SK-N-SH (cell line): ENCODE measurements around the gene TMEM114. TPM values are rescaled to one million over a fixed set of nuclear protein-coding genes. Genes with fewer than 3 reads are reported as not detected.

Experiments used
- CTCF ChIA-PET: fragments of 300-600, 350-600 bp; formaldehyde crosslinking; extraction: SDS; loops from one replicate; lab custom pipeline; 2021; lab: Yijun Ruan, JAX
- POLR2A ChIA-PET: fragments of 350-600 bp; sonication (Branson Sonifier 250); formaldehyde crosslinking; extraction: SDS; loops from one replicate; lab custom pipeline; 2020; ENCODE audit warnings: antibody characterized with exemption, inconsistent platforms; lab: Yijun Ruan, JAX
- DNase-seq: peaks from one replicate; pipeline ENCODE4 v3.0.0; 2012
- H2AFZ ChIP-seq: fragments of 200-600 bp; sonication (generic); 2 replicates; pipeline ENCODE4 v1.8.1; 2016; ENCODE audit warnings: antibody characterized with exemption, mild to moderate bottlenecking, low read depth
- H3F3A ChIP-seq: fragments of 200-600 bp; sonication (generic); replicated peaks from 2 replicates; pipeline ENCODE3; 2016; ENCODE audit warnings: antibody characterized with exemption, mild to moderate bottlenecking; ENCODE audit not compliant: insufficient read depth
- H3K27ac ChIP-seq, 2 experiments: fragments of 200-500 bp in 1 of 2; fragments of 200-600 bp in 1 of 2; sonication (Bioruptor generic) in 1 of 2; sonication (generic), shearing (Covaris generic) in 1 of 2; 2 replicates each; pipeline versions ENCODE4 v1.5.1 to v1.6.1; 2014 to 2016; ENCODE audit warnings: low read depth in 2 of 2, inconsistent platforms in 1 of 2, low read length in 1 of 2, mild to moderate bottlenecking in 1 of 2, mixed read lengths in 1 of 2
- H3K27me3 ChIP-seq: fragments of 200-600 bp; sonication (generic), shearing (Covaris generic); 2 replicates; pipeline ENCODE4 v1.6.1; 2016; ENCODE audit warnings: mixed run types; ENCODE audit not compliant: insufficient read depth
- H3K36me3 ChIP-seq, 2 experiments: fragments of 200-500 bp in 1 of 2; fragments of 200-600 bp in 1 of 2; sonication (Bioruptor generic) in 1 of 2; sonication (generic) in 1 of 2; replicated peaks in 1 of 2; 2 replicates each; pipeline versions ENCODE3 to v1.5.1; 2014 to 2016; ENCODE audit warnings: low read length in 1 of 2, mild to moderate bottlenecking in 1 of 2; ENCODE audit not compliant: insufficient read depth in 2 of 2, control insufficient read depth in 1 of 2
- H3K4me1 ChIP-seq, 2 experiments: fragments of 200-500 bp in 1 of 2; fragments of 200-600 bp in 1 of 2; sonication (Bioruptor generic) in 1 of 2; sonication (generic), shearing (Covaris generic) in 1 of 2; 2 replicates each; pipeline versions ENCODE4 v1.5.1 to v1.6.1; 2014 to 2016; ENCODE audit warnings: low read depth in 1 of 2, low read length in 1 of 2, mixed run types in 1 of 2; ENCODE audit not compliant: insufficient read depth in 2 of 2, control insufficient read depth in 1 of 2
- H3K4me2 ChIP-seq: fragments of 200-600 bp; sonication (generic), shearing (Covaris generic); 2 replicates; pipeline ENCODE4 v1.6.1; 2017; ENCODE audit warnings: mixed run types
- H3K4me3 ChIP-seq, 2 experiments: fragments of 200-500 bp in 1 of 2; fragments of 200-600 bp in 1 of 2; sonication (Bioruptor generic) in 1 of 2; sonication (generic), shearing (Covaris generic) in 1 of 2; 2 replicates each; pipeline versions ENCODE4 v1.5.1 to v1.8.1; 2014 to 2016; ENCODE audit warnings: low read depth in 2 of 2, inconsistent platforms in 1 of 2, low read length in 1 of 2, mild to moderate bottlenecking in 1 of 2, mixed read lengths in 1 of 2, moderate library complexity in 1 of 2
- H3K79me2 ChIP-seq: fragments of 200-600 bp; sonication (generic); 2 replicates; pipeline ENCODE4 v1.8.1; 2017; ENCODE audit warnings: mild to moderate bottlenecking; ENCODE audit not compliant: insufficient read depth
- H3K9ac ChIP-seq: fragments of 200-600 bp; sonication (generic); 2 replicates; pipeline ENCODE4 v1.6.1; 2017; ENCODE audit warnings: mixed run types
- H3K9me2 ChIP-seq: fragments of 200-600 bp; sonication (generic); 2 replicates; pipeline ENCODE4 v1.6.1; 2017; ENCODE audit warnings: mixed run types
- H3K9me3 ChIP-seq: fragments of 200-600 bp; sonication (generic); 2 replicates; pipeline ENCODE4 v1.6.1; 2017; ENCODE audit warnings: mixed run types, mild to moderate bottlenecking, moderate library complexity
- H4K20me1 ChIP-seq: fragments of 200-600 bp; sonication (generic); 2 replicates; pipeline ENCODE4 v1.6.1; 2017; ENCODE audit warnings: mild to moderate bottlenecking, mixed run types; ENCODE audit not compliant: insufficient read depth
- ELF1 ChIP-seq: IDR thresholded peaks from 2 replicates; pipeline ENCODE4 v1.4.0; 2012
- FOXJ3 ChIP-seq: sonication (generic); formaldehyde crosslinking; IDR thresholded peaks from 2 replicates; pipeline ENCODE4 v1.5.1; 2020; ENCODE audit warnings: mild to moderate bottlenecking, missing genetic modification reagents
- GABPA ChIP-seq: IDR thresholded peaks from 2 replicates; pipeline ENCODE4 v1.4.0; 2012; ENCODE audit warnings: low read depth, mild to moderate bottlenecking
- JUND ChIP-seq: IDR thresholded peaks from 2 replicates; pipeline ENCODE4 v1.4.0; 2012
- MXI1 ChIP-seq: IDR thresholded peaks from 2 replicates; pipeline ENCODE4 v1.6.1; 2012; ENCODE audit warnings: mild to moderate bottlenecking, low read depth, low read length, improper control_type of control experiment
- NFIC ChIP-seq: IDR thresholded peaks from 2 replicates; pipeline ENCODE4 v1.4.0; 2012; ENCODE audit warnings: borderline replicate concordance
- NRF1 ChIP-seq: IDR thresholded peaks from 2 replicates; pipeline ENCODE4 v1.6.1; 2012; ENCODE audit warnings: low read depth, mild to moderate bottlenecking, low read length
- RAD21 ChIP-seq: IDR thresholded peaks from 2 replicates; pipeline ENCODE4 v1.6.1; 2012; ENCODE audit warnings: mild to moderate bottlenecking, low read length
- REST ChIP-seq: IDR thresholded peaks from 2 replicates; pipeline ENCODE4 v1.6.1; 2012; ENCODE audit warnings: mild to moderate bottlenecking, low read depth, low read length, moderate library complexity
- SIN3A ChIP-seq: IDR thresholded peaks from 2 replicates; pipeline ENCODE4 v1.6.1; 2012; ENCODE audit warnings: low read depth, mild to moderate bottlenecking, low read length, moderate library complexity, borderline replicate concordance
- TEAD4 ChIP-seq: IDR thresholded peaks from 2 replicates; pipeline ENCODE4 v1.4.0; 2012; ENCODE audit warnings: mild to moderate bottlenecking, borderline replicate concordance; ENCODE audit not compliant: insufficient read depth
- WGBS: methylation state at CpG from one replicate; pipeline ENCODE4 v1.1.6; 2017; ENCODE audit warnings: low lambda C conversion rate; 5-methylcytosine and 5-hydroxymethylcytosine counted together
- polyA plus RNA-seq, 3 experiments: library from polyadenylated mRNA; depleted of rRNA; stranded (reverse); fragments of >200 nt; gene quantifications; 2 replicates each; pipeline ENCODE4 v1.2.3, GENCODE V29; 2012

Gene TMEM114
- polyA plus RNA-seq, 1 of the 3 experiments (the other 2 are of a cell fraction), result not detected

- TF ChIP-seq NRF1 (no peak), MXI1 (no peak)
- TF ChIP-seq, all 33 proteins: peak for 0
- peaks cover 31 to 83% of the 10 kb centered on the region in 2 experiments for H3K36me3 ChIP-seq
- peaks cover 0 to 8% of the 10 kb centered on the region in 2 experiments; a peak in 1 of 4 replicates for H3K4me1 ChIP-seq
- no peaks in the 10 kb centered on the region for H3F3A ChIP-seq
- no peaks in the 10 kb centered on the region for H3K9me3 ChIP-seq
- no peak overlapping the region for H3K27ac ChIP-seq
- CTCF ChIA-PET, result interaction anchor here (0.8 kb wide), 1 partner anchor 63 kb away, joined by 3 read pairs; no protein-coding TSS in a partner anchor
- no peak overlapping the region for H3K4me2 ChIP-seq
- POLR2A ChIA-PET, result no interaction called here
- no peak overlapping the region for H2AFZ ChIP-seq
- H3K9ac ChIP-seq, result no peak overlapping the region
- H3K79me2 ChIP-seq, result peaks cover 15% of the 10 kb centered on the region; the same call in 1 of the 2 replicates
- no peaks in the 10 kb centered on the region for H4K20me1 ChIP-seq
- no peak overlapping the region for H3K4me3 ChIP-seq
- H3K9me2 ChIP-seq, result no peaks in the 10 kb centered on the region
- no peak for DNase-seq
- no peaks in the 10 kb centered on the region for H3K27me3 ChIP-seq
- 93% methylated on average over 10 of the region's 11 CpGs for WGBS
Observed at GRCh38 chr16:8630255-8630953, 40.1 kb upstream of the TMEM114 start.

- no peak overlapping the region for H2AFZ ChIP-seq
- WGBS, result 96% methylated on average over 14 of the region's 16 CpGs
Observed at GRCh38 chr16:8628981-8629725, 38.8 kb upstream of the TMEM114 start.

GRCh38 chr16:8627456-8627855 lies 37.1 kb upstream of the TMEM114 start:
- Histone ChIP-seq H3K27ac (no peak overlapping the region), H3K79me2 (peaks cover 43% of the 10 kb centered on the region), H4K20me1 (peaks cover 7% of the 10 kb centered on the region; the same call in 1 of the 2 replicates), H3K4me2 (no peak overlapping the region), H3K27me3 (no peaks in the 10 kb centered on the region), H3K9ac (no peak overlapping the region), H2AFZ (no peak overlapping the region), H3K4me1 (peaks cover 11 to 14% of the 10 kb centered on the region in 2 experiments; a peak in 3 of 4 replicates), H3K9me3 (no peaks in the 10 kb centered on the region)
- WGBS, result 96% methylated on average over 3 of the region's 4 CpGs
- no peak for DNase-seq
- no peak for TF ChIP-seq REST
- no peak for TF ChIP-seq TEAD4
- no peak for TF ChIP-seq SIN3A
- TF ChIP-seq GABPA, result no peak
- no peak for TF ChIP-seq ELF1
- no peak for TF ChIP-seq FOXJ3
- TF ChIP-seq JUND, result no peak
- TF ChIP-seq, all 33 proteins: peak for 0
- CTCF ChIA-PET, result interaction anchor here (0.7 to 1.1 kb wide), 2 partner anchors 33 to 164 kb away, joined by 3 read pairs; no protein-coding TSS in a partner anchor
- Histone ChIP-seq H3K36me3 (peaks cover 32 to 61% of the 10 kb centered on the region in 2 experiments), H3F3A (no peaks in the 10 kb centered on the region), H3K4me3 (no peak overlapping the region), H3K9me2 (no peaks in the 10 kb centered on the region)
- POLR2A ChIA-PET, result no interaction called here

More at GRCh38 chr16:8628981-8629725, 38.8 kb upstream of the TMEM114 start:
- DNase-seq, result no peak
- ChIA-PET CTCF (interaction anchor here (0.6 to 1.1 kb wide), 4 partner anchors 21 to 70 kb away, joined by 3 to 4 read pairs (median 3); no protein-coding TSS in a partner anchor), POLR2A (no interaction called here)
- TF ChIP-seq NFIC (no peak), RAD21 (no peak)
- Histone ChIP-seq H3K9me3 (no peaks in the 10 kb centered on the region), H3K27ac (no peak overlapping the region), H3K9ac (no peak overlapping the region), H3K9me2 (no peaks in the 10 kb centered on the region), H3K4me1 (peaks cover 0 to 11% of the 10 kb centered on the region in 2 experiments; a peak in 1 of 4 replicates), H3F3A (no peaks in the 10 kb centered on the region), H3K36me3 (peaks cover 35 to 75% of the 10 kb centered on the region in 2 experiments), H3K4me2 (no peak overlapping the region), H4K20me1 (no peaks in the 10 kb centered on the region; the same call in 1 of the 2 replicates), H3K4me3 (no peak overlapping the region), H3K79me2 (peaks cover 26% of the 10 kb centered on the region; the same call in 1 of the 2 replicates), H3K27me3 (no peaks in the 10 kb centered on the region)
